WTC11 (cell line): ENCODE measurements around the gene CAMTA1. TPM values are rescaled to one million over a fixed set of nuclear protein-coding genes. Genes with fewer than 3 reads are reported as not detected.

ENCODE experiments used
- ATAC-seq: fragments of 200-7000 bp; cut with Tn5 transposase; 2 replicates; pipeline ENCODE4 v1.10.0; 2021; ENCODE audit warnings: mild to moderate bottlenecking, moderate library complexity
- CTCF ChIA-PET: fragments of 300-600 bp; sonication (Branson Sonifier 250); formaldehyde crosslinking; loops from one replicate; lab custom pipeline; 2021; ENCODE audit warnings: antibody characterized with exemption; lab: Charles Lee
- POLR2A ChIA-PET: fragments of 350-600 bp; sonication (Branson Sonifier 250); formaldehyde crosslinking; loops from one replicate; lab custom pipeline; 2021; ENCODE audit warnings: antibody characterized with exemption; lab: Charles Lee
- DNase-seq: peaks from one replicate; pipeline ENCODE4 v3.0.0; 2021; ENCODE audit warnings: low spot score
- H3K27ac Mint-ChIP-seq: 2 replicates; pipeline ENCODE4 v1.8.0; 2021; ENCODE audit warnings: mixed read lengths
- H3K27me3 Mint-ChIP-seq: 2 replicates; pipeline ENCODE4 v1.8.0; 2021; ENCODE audit warnings: low read depth, mild to moderate bottlenecking, moderate library complexity, mixed read lengths
- H3K36me3 Mint-ChIP-seq: 2 replicates; pipeline ENCODE4 v1.8.0; 2021; ENCODE audit warnings: mixed read lengths
- H3K4me1 Mint-ChIP-seq: 2 replicates; pipeline ENCODE4 v1.8.0; 2022; ENCODE audit warnings: mixed read lengths
- H3K4me3 Mint-ChIP-seq: 2 replicates; pipeline ENCODE4 v1.8.0; 2021; ENCODE audit warnings: mild to moderate bottlenecking, moderate library complexity, mixed read lengths
- H3K9me3 Mint-ChIP-seq: 2 replicates; pipeline ENCODE4 v1.8.0; 2021; ENCODE audit warnings: mixed read lengths
- EMX1 ChIP-seq: fragments of 250-450 bp; sonication (Bioruptor Pico); IDR thresholded peaks from 2 replicates; pipeline ENCODE4 v1.8.0; 2021; ENCODE audit warnings: mild to moderate bottlenecking
- GRHL2 ChIP-seq: fragments of 250-450 bp; sonication (Bioruptor Pico); IDR thresholded peaks from 2 replicates; pipeline ENCODE4 v1.8.0; 2022; ENCODE audit warnings: mild to moderate bottlenecking, moderate library complexity; ENCODE audit not compliant: insufficient replicate concordance, severe bottlenecking
- JUN ChIP-seq: sonication (generic); formaldehyde crosslinking; IDR thresholded peaks from 2 replicates; pipeline ENCODE4 v1.8.0; 2023; ENCODE audit warnings: mild to moderate bottlenecking, missing genetic modification reagents
- MXD4 ChIP-seq: fragments of 250-450 bp; sonication (Bioruptor Pico); IDR thresholded peaks from 2 replicates; pipeline ENCODE4 v1.8.0; 2021; ENCODE audit warnings: mild to moderate bottlenecking, moderate library complexity, borderline replicate concordance
- NFE2L1 ChIP-seq: sonication (generic); formaldehyde crosslinking; IDR thresholded peaks from 2 replicates; pipeline ENCODE4 v1.8.1; 2023; ENCODE audit warnings: missing genetic modification reagents
- NR3C1 ChIP-seq: sonication (generic); formaldehyde crosslinking; conservative IDR thresholded peaks from 2 replicates; pipeline ENCODE4 v1.8.1; 2023; ENCODE audit warnings: low read depth, mild to moderate bottlenecking, missing genetic modification reagents
- RORB ChIP-seq: fragments of 250-450 bp; sonication (Bioruptor Pico); IDR thresholded peaks from 2 replicates; pipeline ENCODE4 v1.9.0; 2021; ENCODE audit warnings: mild to moderate bottlenecking
- SMAD4 ChIP-seq: sonication (generic); formaldehyde crosslinking; IDR thresholded peaks from 2 replicates; pipeline ENCODE4 v1.8.0; 2022; ENCODE audit warnings: mild to moderate bottlenecking, missing genetic modification reagents
- SOX15 ChIP-seq: fragments of 250-450 bp; sonication (Bioruptor Pico); IDR thresholded peaks from 2 replicates; pipeline ENCODE4 v1.9.0; 2021; ENCODE audit warnings: mild to moderate bottlenecking
- TP53 ChIP-seq: sonication (generic); formaldehyde crosslinking; IDR thresholded peaks from 2 replicates; pipeline ENCODE4 v1.8.1; 2023; ENCODE audit warnings: mild to moderate bottlenecking, missing genetic modification reagents
- ZNF416 ChIP-seq: fragments of 250-450 bp; sonication (Bioruptor Pico); IDR thresholded peaks from 2 replicates; pipeline ENCODE4 v1.9.0; 2021; ENCODE audit warnings: mild to moderate bottlenecking, inconsistent platforms
- ZNF671 ChIP-seq: fragments of 250-450 bp; sonication (Bioruptor Pico); IDR thresholded peaks from 2 replicates; pipeline ENCODE4 v1.8.0; 2021; ENCODE audit warnings: mild to moderate bottlenecking
- total RNA-seq: library from RNA; stranded (reverse); gene quantifications from 3 replicates; pipeline ENCODE4 v1.2.3, GENCODE V29; 2021
- TF ChIP-seq, protein P1 (sequence below): sonication (generic); formaldehyde crosslinking; IDR thresholded peaks from 2 replicates; pipeline ENCODE4 v1.8.0; 2022; ENCODE audit warnings: mild to moderate bottlenecking, missing genetic modification reagents
- TF ChIP-seq, protein P2 (sequence below): sonication (generic); formaldehyde crosslinking; IDR thresholded peaks from 2 replicates; pipeline ENCODE4 v1.8.1; 2022; ENCODE audit warnings: mild to moderate bottlenecking, missing genetic modification reagents, moderate library complexity, borderline replicate concordance
- TF ChIP-seq, protein P3 (sequence below): sonication (generic); formaldehyde crosslinking; conservative IDR thresholded peaks from 2 replicates; pipeline ENCODE4 v1.8.1; 2022; ENCODE audit warnings: mild to moderate bottlenecking, missing genetic modification reagents
- TF ChIP-seq, protein P4 (sequence below): sonication (generic); formaldehyde crosslinking; IDR thresholded peaks from 2 replicates; pipeline ENCODE4 v1.8.0; 2023; ENCODE audit warnings: missing genetic modification reagents
- TF ChIP-seq, protein P5 (sequence below): sonication (generic); formaldehyde crosslinking; IDR thresholded peaks from 2 replicates; pipeline ENCODE4 v1.8.1; 2023; ENCODE audit warnings: mild to moderate bottlenecking, missing genetic modification reagents, moderate library complexity
- TF ChIP-seq, protein P6 (sequence below): sonication (generic); formaldehyde crosslinking; IDR thresholded peaks from 2 replicates; pipeline ENCODE4 v1.8.1; 2023; ENCODE audit warnings: mild to moderate bottlenecking, missing genetic modification reagents, moderate library complexity
- TF ChIP-seq, protein P7 (sequence below): fragments of 250-450 bp; sonication (Bioruptor Pico); IDR thresholded peaks from 2 replicates; pipeline ENCODE4 v2.1.2; 2022; ENCODE audit warnings: mild to moderate bottlenecking, moderate library complexity
- TF ChIP-seq, protein P8 (sequence below): fragments of 250-450 bp; sonication (Bioruptor Pico); IDR thresholded peaks from 2 replicates; pipeline ENCODE4 v1.9.0; 2021; ENCODE audit warnings: mild to moderate bottlenecking
- TF ChIP-seq, protein P9 (sequence below): sonication (generic); formaldehyde crosslinking; IDR thresholded peaks from 2 replicates; pipeline ENCODE4 v1.8.0; 2023; ENCODE audit warnings: missing genetic modification reagents, mild to moderate bottlenecking, borderline replicate concordance
- TF ChIP-seq, protein P10 (sequence below): sonication (generic); formaldehyde crosslinking; IDR thresholded peaks from 2 replicates; pipeline ENCODE4 v1.8.1; 2022; ENCODE audit warnings: mild to moderate bottlenecking, moderate library complexity, missing genetic modification reagents
- TF ChIP-seq, protein P11 (sequence below): sonication (generic); formaldehyde crosslinking; IDR thresholded peaks from 2 replicates; pipeline ENCODE4 v1.8.0; 2022; ENCODE audit warnings: mild to moderate bottlenecking, missing genetic modification reagents

The CAMTA1 gene
- total RNA-seq, 1 experiment from 2014 or later: 86.4 TPM

DNA sequence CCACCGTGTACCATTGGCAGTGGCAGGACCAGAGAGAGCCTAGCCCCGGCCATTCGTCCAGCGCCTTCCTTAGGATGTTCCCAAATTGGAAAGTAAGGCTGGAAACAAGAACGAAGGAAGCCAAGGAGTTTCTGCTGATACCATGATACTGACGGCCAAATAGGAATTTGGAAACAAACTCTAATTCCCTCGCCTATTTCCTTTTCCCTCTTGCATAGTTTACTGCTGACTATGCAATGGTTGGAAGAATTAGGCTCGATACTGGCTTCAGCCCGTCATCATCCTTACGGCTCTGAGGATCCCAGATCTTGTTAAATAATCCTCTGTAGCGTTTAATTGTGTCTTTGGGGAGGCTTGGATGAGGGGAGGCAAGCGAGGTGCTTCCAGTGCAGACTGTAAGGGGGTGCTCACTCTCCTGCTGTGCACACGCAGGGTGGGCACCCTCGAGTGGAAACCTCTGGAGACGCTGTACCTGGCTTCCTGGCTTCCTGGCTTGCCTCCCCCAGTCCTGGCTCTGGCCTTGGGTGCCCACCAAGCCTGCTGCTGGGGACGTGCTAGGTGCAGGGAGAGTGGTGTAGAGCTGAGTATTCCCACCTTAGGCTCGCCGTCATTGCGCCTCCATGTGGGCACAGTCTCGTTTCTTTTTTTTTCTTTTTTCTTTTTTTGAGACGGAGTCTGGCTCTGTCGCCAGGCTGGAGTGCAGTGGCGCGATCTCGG, 27.4 kb upstream of the CAMTA1 start (continued):
- TF ChIP-seq, protein P1, sequence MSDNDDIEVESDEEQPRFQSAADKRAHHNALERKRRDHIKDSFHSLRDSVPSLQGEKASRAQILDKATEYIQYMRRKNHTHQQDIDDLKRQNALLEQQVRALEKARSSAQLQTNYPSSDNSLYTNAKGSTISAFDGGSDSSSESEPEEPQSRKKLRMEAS (CRISPR knock-in tag): no peak
- no peak for TF ChIP-seq NFE2L1 (CRISPR knock-in tag)
- TF ChIP-seq, protein P2, sequence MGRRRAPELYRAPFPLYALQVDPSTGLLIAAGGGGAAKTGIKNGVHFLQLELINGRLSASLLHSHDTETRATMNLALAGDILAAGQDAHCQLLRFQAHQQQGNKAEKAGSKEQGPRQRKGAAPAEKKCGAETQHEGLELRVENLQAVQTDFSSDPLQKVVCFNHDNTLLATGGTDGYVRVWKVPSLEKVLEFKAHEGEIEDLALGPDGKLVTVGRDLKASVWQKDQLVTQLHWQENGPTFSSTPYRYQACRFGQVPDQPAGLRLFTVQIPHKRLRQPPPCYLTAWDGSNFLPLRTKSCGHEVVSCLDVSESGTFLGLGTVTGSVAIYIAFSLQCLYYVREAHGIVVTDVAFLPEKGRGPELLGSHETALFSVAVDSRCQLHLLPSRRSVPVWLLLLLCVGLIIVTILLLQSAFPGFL (CRISPR knock-in tag): no peak
- TF ChIP-seq TP53 (CRISPR knock-in tag): no peak
- TF ChIP-seq JUN (CRISPR knock-in tag): no peak
- TF ChIP-seq MXD4 (CRISPR knock-in tag): no peak
- TF ChIP-seq, protein P3, sequence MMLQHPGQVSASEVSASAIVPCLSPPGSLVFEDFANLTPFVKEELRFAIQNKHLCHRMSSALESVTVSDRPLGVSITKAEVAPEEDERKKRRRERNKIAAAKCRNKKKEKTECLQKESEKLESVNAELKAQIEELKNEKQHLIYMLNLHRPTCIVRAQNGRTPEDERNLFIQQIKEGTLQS (CRISPR knock-in tag): no peak
- TF ChIP-seq SMAD4: no peak
- TF ChIP-seq, protein P4, sequence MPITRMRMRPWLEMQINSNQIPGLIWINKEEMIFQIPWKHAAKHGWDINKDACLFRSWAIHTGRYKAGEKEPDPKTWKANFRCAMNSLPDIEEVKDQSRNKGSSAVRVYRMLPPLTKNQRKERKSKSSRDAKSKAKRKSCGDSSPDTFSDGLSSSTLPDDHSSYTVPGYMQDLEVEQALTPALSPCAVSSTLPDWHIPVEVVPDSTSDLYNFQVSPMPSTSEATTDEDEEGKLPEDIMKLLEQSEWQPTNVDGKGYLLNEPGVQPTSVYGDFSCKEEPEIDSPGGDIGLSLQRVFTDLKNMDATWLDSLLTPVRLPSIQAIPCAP (CRISPR knock-in tag): no peak

DNA sequence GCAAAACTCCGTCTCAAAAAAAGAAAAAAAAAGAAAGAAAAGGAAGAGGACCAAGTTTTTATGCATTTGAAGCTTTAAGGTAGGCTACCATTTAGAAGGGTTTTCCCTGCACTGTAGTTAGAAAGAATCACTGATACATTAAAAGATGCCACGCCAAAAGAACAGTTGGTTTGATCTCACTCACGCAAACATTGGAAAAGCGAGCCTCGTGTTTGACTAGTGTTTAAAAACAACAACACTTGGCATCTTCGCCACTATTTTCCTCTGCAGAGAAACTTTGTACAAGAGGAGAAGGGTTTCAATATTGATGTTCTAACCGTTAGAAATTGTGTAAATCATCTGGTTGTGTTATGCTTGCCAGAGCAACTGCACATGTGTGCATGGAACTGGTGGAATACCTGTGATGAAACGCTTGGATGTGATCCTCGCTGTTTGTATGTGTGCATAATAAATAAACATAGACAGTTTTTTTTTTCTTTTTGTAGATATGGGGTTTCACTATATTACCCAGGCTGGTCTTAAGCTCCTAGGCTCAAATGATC, 24.0 kb upstream of the CAMTA1 start:
- Mint-ChIP-seq H3K27me3 (peaks cover 3% of the 10 kb centered on the region; the same call in 1 of the 2 replicates), H3K36me3 (no peaks in the 10 kb centered on the region), H3K27ac (no peak overlapping the region), H3K4me3 (no peak overlapping the region), H3K9me3 (no peaks in the 10 kb centered on the region), H3K4me1 (peaks cover 3% of the 10 kb centered on the region; the same call in 1 of the 2 replicates)
- ATAC-seq (no peak), DNase-seq (no peak)
- ChIA-PET CTCF (interaction anchor here (1.1 kb wide), 1 partner anchor 11 kb away, joined by 3 read pairs; no protein-coding TSS in a partner anchor), POLR2A (no interaction called here)
- TF ChIP-seq MXD4 (CRISPR knock-in tag) (no peak), GRHL2 (CRISPR knock-in tag) (no peak), SOX15 (no peak), ZNF416 (no peak), NR3C1 (CRISPR knock-in tag) (no peak), RORB (CRISPR knock-in tag) (no peak), EMX1 (CRISPR knock-in tag) (no peak), ZNF671 (CRISPR knock-in tag) (no peak), SMAD4 (no peak)
- TF ChIP-seq, protein P5, sequence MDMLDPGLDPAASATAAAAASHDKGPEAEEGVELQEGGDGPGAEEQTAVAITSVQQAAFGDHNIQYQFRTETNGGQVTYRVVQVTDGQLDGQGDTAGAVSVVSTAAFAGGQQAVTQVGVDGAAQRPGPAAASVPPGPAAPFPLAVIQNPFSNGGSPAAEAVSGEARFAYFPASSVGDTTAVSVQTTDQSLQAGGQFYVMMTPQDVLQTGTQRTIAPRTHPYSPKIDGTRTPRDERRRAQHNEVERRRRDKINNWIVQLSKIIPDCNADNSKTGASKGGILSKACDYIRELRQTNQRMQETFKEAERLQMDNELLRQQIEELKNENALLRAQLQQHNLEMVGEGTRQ: no peak
- TF ChIP-seq, protein P6, sequence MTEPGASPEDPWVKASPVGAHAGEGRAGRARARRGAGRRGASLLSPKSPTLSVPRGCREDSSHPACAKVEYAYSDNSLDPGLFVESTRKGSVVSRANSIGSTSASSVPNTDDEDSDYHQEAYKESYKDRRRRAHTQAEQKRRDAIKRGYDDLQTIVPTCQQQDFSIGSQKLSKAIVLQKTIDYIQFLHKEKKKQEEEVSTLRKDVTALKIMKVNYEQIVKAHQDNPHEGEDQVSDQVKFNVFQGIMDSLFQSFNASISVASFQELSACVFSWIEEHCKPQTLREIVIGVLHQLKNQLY (CRISPR knock-in tag): no peak
- TF ChIP-seq, protein P7, sequence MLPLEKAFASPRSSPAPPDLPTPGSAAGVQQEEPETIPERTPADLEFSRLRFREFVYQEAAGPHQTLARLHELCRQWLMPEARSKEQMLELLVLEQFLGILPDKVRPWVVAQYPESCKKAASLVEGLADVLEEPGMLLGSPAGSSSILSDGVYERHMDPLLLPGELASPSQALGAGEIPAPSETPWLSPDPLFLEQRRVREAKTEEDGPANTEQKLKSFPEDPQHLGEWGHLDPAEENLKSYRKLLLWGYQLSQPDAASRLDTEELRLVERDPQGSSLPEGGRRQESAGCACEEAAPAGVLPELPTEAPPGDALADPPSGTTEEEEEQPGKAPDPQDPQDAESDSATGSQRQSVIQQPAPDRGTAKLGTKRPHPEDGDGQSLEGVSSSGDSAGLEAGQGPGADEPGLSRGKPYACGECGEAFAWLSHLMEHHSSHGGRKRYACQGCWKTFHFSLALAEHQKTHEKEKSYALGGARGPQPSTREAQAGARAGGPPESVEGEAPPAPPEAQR: no peak
- TF ChIP-seq, protein P8, sequence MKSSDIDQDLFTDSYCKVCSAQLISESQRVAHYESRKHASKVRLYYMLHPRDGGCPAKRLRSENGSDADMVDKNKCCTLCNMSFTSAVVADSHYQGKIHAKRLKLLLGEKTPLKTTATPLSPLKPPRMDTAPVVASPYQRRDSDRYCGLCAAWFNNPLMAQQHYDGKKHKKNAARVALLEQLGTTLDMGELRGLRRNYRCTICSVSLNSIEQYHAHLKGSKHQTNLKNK (CRISPR knock-in tag): no peak
- TF ChIP-seq, protein P9, sequence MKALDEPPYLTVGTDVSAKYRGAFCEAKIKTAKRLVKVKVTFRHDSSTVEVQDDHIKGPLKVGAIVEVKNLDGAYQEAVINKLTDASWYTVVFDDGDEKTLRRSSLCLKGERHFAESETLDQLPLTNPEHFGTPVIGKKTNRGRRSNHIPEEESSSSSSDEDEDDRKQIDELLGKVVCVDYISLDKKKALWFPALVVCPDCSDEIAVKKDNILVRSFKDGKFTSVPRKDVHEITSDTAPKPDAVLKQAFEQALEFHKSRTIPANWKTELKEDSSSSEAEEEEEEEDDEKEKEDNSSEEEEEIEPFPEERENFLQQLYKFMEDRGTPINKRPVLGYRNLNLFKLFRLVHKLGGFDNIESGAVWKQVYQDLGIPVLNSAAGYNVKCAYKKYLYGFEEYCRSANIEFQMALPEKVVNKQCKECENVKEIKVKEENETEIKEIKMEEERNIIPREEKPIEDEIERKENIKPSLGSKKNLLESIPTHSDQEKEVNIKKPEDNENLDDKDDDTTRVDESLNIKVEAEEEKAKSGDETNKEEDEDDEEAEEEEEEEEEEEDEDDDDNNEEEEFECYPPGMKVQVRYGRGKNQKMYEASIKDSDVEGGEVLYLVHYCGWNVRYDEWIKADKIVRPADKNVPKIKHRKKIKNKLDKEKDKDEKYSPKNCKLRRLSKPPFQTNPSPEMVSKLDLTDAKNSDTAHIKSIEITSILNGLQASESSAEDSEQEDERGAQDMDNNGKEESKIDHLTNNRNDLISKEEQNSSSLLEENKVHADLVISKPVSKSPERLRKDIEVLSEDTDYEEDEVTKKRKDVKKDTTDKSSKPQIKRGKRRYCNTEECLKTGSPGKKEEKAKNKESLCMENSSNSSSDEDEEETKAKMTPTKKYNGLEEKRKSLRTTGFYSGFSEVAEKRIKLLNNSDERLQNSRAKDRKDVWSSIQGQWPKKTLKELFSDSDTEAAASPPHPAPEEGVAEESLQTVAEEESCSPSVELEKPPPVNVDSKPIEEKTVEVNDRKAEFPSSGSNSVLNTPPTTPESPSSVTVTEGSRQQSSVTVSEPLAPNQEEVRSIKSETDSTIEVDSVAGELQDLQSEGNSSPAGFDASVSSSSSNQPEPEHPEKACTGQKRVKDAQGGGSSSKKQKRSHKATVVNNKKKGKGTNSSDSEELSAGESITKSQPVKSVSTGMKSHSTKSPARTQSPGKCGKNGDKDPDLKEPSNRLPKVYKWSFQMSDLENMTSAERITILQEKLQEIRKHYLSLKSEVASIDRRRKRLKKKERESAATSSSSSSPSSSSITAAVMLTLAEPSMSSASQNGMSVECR: no peak
- TF ChIP-seq, protein P10, sequence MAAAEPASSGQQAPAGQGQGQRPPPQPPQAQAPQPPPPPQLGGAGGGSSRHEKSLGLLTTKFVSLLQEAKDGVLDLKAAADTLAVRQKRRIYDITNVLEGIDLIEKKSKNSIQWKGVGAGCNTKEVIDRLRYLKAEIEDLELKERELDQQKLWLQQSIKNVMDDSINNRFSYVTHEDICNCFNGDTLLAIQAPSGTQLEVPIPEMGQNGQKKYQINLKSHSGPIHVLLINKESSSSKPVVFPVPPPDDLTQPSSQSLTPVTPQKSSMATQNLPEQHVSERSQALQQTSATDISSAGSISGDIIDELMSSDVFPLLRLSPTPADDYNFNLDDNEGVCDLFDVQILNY: no peak
- TF ChIP-seq, protein P11, sequence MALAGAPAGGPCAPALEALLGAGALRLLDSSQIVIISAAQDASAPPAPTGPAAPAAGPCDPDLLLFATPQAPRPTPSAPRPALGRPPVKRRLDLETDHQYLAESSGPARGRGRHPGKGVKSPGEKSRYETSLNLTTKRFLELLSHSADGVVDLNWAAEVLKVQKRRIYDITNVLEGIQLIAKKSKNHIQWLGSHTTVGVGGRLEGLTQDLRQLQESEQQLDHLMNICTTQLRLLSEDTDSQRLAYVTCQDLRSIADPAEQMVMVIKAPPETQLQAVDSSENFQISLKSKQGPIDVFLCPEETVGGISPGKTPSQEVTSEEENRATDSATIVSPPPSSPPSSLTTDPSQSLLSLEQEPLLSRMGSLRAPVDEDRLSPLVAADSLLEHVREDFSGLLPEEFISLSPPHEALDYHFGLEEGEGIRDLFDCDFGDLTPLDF: no peak
